GM23248 (cell line): ENCODE results near the gene DOK5. TPM values are rescaled to one million over a fixed set of nuclear protein-coding genes. Genes with fewer than 3 reads are reported as not detected.

Experiments
- DNase-seq: peaks from one replicate; pipeline ENCODE4 v3.0.0-alpha.2; 2015
- H2AFZ ChIP-seq: fragments of 200-600 bp; sonication (generic); 2 replicates; pipeline ENCODE4 v1.6.1; 2016; ENCODE audit warnings: antibody characterized with exemption
- H3F3A ChIP-seq: fragments of 200-600 bp; sonication (generic); 2 replicates; pipeline ENCODE4 v1.6.1; 2016; ENCODE audit warnings: mild to moderate bottlenecking, antibody characterized with exemption, mixed run types; ENCODE audit not compliant: insufficient read depth
- H3K27ac ChIP-seq: fragments of 200-600 bp; sonication (generic); 2 replicates; pipeline ENCODE4 v1.5.1; 2016; ENCODE audit warnings: mild to moderate bottlenecking
- H3K27me3 ChIP-seq: fragments of 200-600 bp; sonication (generic); replicated peaks from 2 replicates; pipeline ENCODE4 v1.6.1; 2016; ENCODE audit warnings: mild to moderate bottlenecking; ENCODE audit not compliant: insufficient read depth
- H3K36me3 ChIP-seq: fragments of 200-600 bp; sonication (generic); 2 replicates; pipeline ENCODE4 v1.6.1; 2016; ENCODE audit warnings: low read depth, mild to moderate bottlenecking
- H3K4me1 ChIP-seq: fragments of 200-600 bp; sonication (generic); 2 replicates; pipeline ENCODE4 v1.6.1; 2016; ENCODE audit warnings: mild to moderate bottlenecking; ENCODE audit not compliant: insufficient read depth
- H3K4me2 ChIP-seq: fragments of 200-600 bp; sonication (generic); one replicate; pipeline ENCODE4 v1.6.1; 2016; ENCODE audit warnings: mild to moderate bottlenecking; ENCODE audit not compliant: unreplicated experiment
- H3K4me3 ChIP-seq: fragments of 200-600 bp; sonication (generic); 2 replicates; pipeline ENCODE4 v1.5.1; 2016; ENCODE audit warnings: mild to moderate bottlenecking
- H3K79me2 ChIP-seq: fragments of 200-600 bp; sonication (generic); 2 replicates; pipeline ENCODE4 v1.6.1; 2016; ENCODE audit warnings: mild to moderate bottlenecking; ENCODE audit not compliant: insufficient read depth
- H3K9ac ChIP-seq: fragments of 200-600 bp; sonication (generic); 2 replicates; pipeline ENCODE4 v1.6.1; 2016; ENCODE audit warnings: mild to moderate bottlenecking
- H3K9me2 ChIP-seq: fragments of 200-600 bp; sonication (generic); 2 replicates; pipeline ENCODE4 v1.6.1; 2016; ENCODE audit warnings: mixed run types, mild to moderate bottlenecking, moderate library complexity; ENCODE audit not compliant: insufficient read depth
- H3K9me3 ChIP-seq: fragments of 200-600 bp; sonication (generic); one replicate; pipeline ENCODE4 v1.6.1; 2017; ENCODE audit warnings: low read depth
- H4K20me1 ChIP-seq: fragments of 200-600 bp; sonication (generic); 2 replicates; pipeline ENCODE4 v1.6.0; 2016; ENCODE audit not compliant: insufficient read depth
- EZH2 ChIP-seq: fragments of 200-600 bp; sonication (generic); IDR thresholded peaks from 2 replicates; pipeline ENCODE4 v1.6.1; 2018; ENCODE audit warnings: antibody characterized with exemption, mild to moderate bottlenecking; ENCODE audit not compliant: insufficient read depth, poor library complexity, severe bottlenecking
- EZH2phosphoT487 ChIP-seq: fragments of 200-600 bp; sonication (generic); IDR thresholded peaks from 2 replicates; pipeline ENCODE4 v1.6.1; 2018; ENCODE audit warnings: antibody characterized with exemption, moderate library complexity, mild to moderate bottlenecking, low read depth; ENCODE audit not compliant: insufficient read depth
- WGBS, 2 experiments: methylation state at CpG; one replicate each; pipeline ENCODE4 v1.1.6; 2015 to 2017; ENCODE audit warnings: low lambda C conversion rate in 2 of 2, low coverage in 1 of 2; ENCODE audit errors: missing lambda C conversion rate in 2 of 2; 5-methylcytosine and 5-hydroxymethylcytosine counted together
- in situ Hi-C: fragments of 300-500 bp; cut with MboI; formaldehyde crosslinking; loops from 2 replicates; pipeline ENCODE4 v1.15.0; 2020
- polyA plus RNA-seq: library from polyadenylated mRNA; unstranded; fragments of >200 nt; fragmentation: Nextera tagmentation; extraction: Ambion mirVana; gene quantifications from 2 replicates; pipeline ENCODE4 v1.2.1, GENCODE V29; 2016
- total RNA-seq: library from RNA; depleted of rRNA; stranded (reverse); fragments of >200 nt; shearing (Covaris generic); gene quantifications from 2 replicates; pipeline ENCODE4 v1.2.3, GENCODE V29; 2014

Gene DOK5
- total and polyA plus RNA-seq, 2 experiments from 2014 or later: 10.8 to 16.1 TPM

GRCh38 chr20:54494303-54495006 lies 19.1 kb downstream of the DOK5 start:
- 88 to 91% methylated on average over 3 of the region's 3 CpGs for WGBS, 2 experiments
- H3K4me2 ChIP-seq: no peak overlapping the region
- TF ChIP-seq EZH2: no peak
- no peak for TF ChIP-seq EZH2phosphoT487
- no peaks in the 10 kb centered on the region for H3K9me3 ChIP-seq
- in situ Hi-C loops: no loop called here
- H3K27me3 ChIP-seq: no peaks in the 10 kb centered on the region
- no peak for DNase-seq
- peaks cover 10% of the 10 kb centered on the region for H3K4me1 ChIP-seq
- peaks cover 8% of the 10 kb centered on the region; the same call in 1 of the 2 replicates for H3F3A ChIP-seq
- H3K9ac ChIP-seq: no peak overlapping the region
- no peak overlapping the region for H2AFZ ChIP-seq
- no peaks in the 10 kb centered on the region for H4K20me1 ChIP-seq
- H3K9me2 ChIP-seq: no peaks in the 10 kb centered on the region
- H3K4me3 ChIP-seq: no peak overlapping the region
- H3K79me2 ChIP-seq: no peaks in the 10 kb centered on the region
- H3K27ac ChIP-seq: no peak overlapping the region
- H3K36me3 ChIP-seq: no peaks in the 10 kb centered on the region

- Histone ChIP-seq H4K20me1 (no peaks in the 10 kb centered on the region), H3K9me2 (no peaks in the 10 kb centered on the region), H3K9me3 (no peaks in the 10 kb centered on the region), H3F3A (peaks cover 15% of the 10 kb centered on the region), H3K79me2 (no peaks in the 10 kb centered on the region), H2AFZ (no peak overlapping the region), H3K27ac (no peak overlapping the region), H3K27me3 (no peaks in the 10 kb centered on the region), H3K4me3 (no peak overlapping the region), H3K4me2 (no peak overlapping the region), H3K36me3 (no peaks in the 10 kb centered on the region), H3K4me1 (peaks cover 23% of the 10 kb centered on the region), H3K9ac (no peak overlapping the region)
- in situ Hi-C loops: no loop called here
- WGBS, 2 experiments: 93 to 96% methylated on average over 4 of the region's 4 CpGs
- no peak for TF ChIP-seq EZH2
- TF ChIP-seq EZH2phosphoT487: no peak
- DNase-seq: peak; percentile 50
These were observed 22.7 kb downstream of the DOK5 start for GRCh38 chr20:54497931-54498718.

- Histone ChIP-seq H3K9ac (no peak overlapping the region), H3K79me2 (no peaks in the 10 kb centered on the region), H3K4me3 (no peak overlapping the region), H4K20me1 (no peaks in the 10 kb centered on the region), H3K27ac (no peak overlapping the region), H3K4me2 (no peak overlapping the region), H3F3A (peaks cover 15% of the 10 kb centered on the region), H3K27me3 (no peaks in the 10 kb centered on the region), H3K36me3 (no peaks in the 10 kb centered on the region), H3K9me3 (no peaks in the 10 kb centered on the region), H3K4me1 (peaks cover 23% of the 10 kb centered on the region), H3K9me2 (no peaks in the 10 kb centered on the region), H2AFZ (no peak overlapping the region)
- in situ Hi-C loops: no loop called here
- TF ChIP-seq EZH2 (no peak), EZH2phosphoT487 (no peak)
- DNase-seq: no peak
- 95 to 97% methylated on average over 1 of the region's 1 CpG for WGBS, 2 experiments
These were observed 23.7 kb downstream of the DOK5 start for GRCh38 chr20:54499111-54499510.

- Histone ChIP-seq H3K4me2 (peak overlapping the region; percentile 32), H3K27ac (peak overlapping the region; percentile 33), H3K9me3 (no peaks in the 10 kb centered on the region), H3K9me2 (no peaks in the 10 kb centered on the region), H3K27me3 (no peaks in the 10 kb centered on the region), H3K4me1 (peaks cover 23% of the 10 kb centered on the region), H3K79me2 (no peaks in the 10 kb centered on the region), H2AFZ (no peak overlapping the region), H3K9ac (no peak overlapping the region), H3K36me3 (no peaks in the 10 kb centered on the region), H3K4me3 (no peak overlapping the region), H3F3A (peaks cover 15% of the 10 kb centered on the region), H4K20me1 (no peaks in the 10 kb centered on the region)
- DNase-seq: peak; percentile 76
- 18 to 24% methylated on average over 4 of the region's 4 CpGs for WGBS, 2 experiments
- TF ChIP-seq EZH2: no peak
- TF ChIP-seq EZH2phosphoT487: no peak
- in situ Hi-C loops: no loop called here
These were observed 26.8 kb downstream of the DOK5 start for GRCh38 chr20:54502179-54502578.
